Natural killer cell (primary cell): Measurements from ENCODE around the gene MYDGF. TPM values are rescaled to one million over a fixed set of nuclear protein-coding genes. Genes with fewer than 3 reads are reported as not detected.

Experiments
- ATAC-seq, 3 donors: fragments of 150-1000 bp in 2 of 3; fragments of 200-7000 bp in 1 of 3; cut with Tn5 transposase; 1 replicate in 1 of 3; 2 replicates in 2 of 3; pipeline ENCODE4 v1.10.0; 2021; ENCODE audit warnings: mild to moderate bottlenecking in 2 of 3, moderate library complexity in 2 of 3
- DNase-seq, 2 donors: peaks; one replicate each; pipeline versions ENCODE4 v3.0.0 to v3.0.0-alpha.2; 2013 to 2021; ENCODE audit warnings: mixed read lengths in 1 of 2
- H3K27ac ChIP-seq: one replicate; pipeline ENCODE4 v1.5.1; 2013; ENCODE audit warnings: mild to moderate bottlenecking, low read length
- H3K27me3 ChIP-seq: one replicate; pipeline ENCODE4 v1.6.1; 2013; ENCODE audit warnings: low read length; ENCODE audit not compliant: control insufficient read depth, insufficient read depth
- H3K36me3 ChIP-seq: one replicate; pipeline ENCODE4 v1.6.1; 2013; ENCODE audit warnings: low read length; ENCODE audit not compliant: control insufficient read depth, insufficient read depth
- H3K4me1 ChIP-seq: one replicate; pipeline ENCODE4 v1.6.1; 2013; ENCODE audit warnings: low read length; ENCODE audit not compliant: control insufficient read depth, insufficient read depth
- H3K4me3 ChIP-seq: one replicate; pipeline ENCODE4 v1.5.1; 2013; ENCODE audit warnings: low read length
- H3K9me3 ChIP-seq: one replicate; pipeline ENCODE4 v1.6.1; 2013; ENCODE audit warnings: low read length; ENCODE audit not compliant: control insufficient read depth, insufficient read depth
- H3K27ac Mint-ChIP-seq, 2 donors: one replicate each; pipeline ENCODE4 v1.8.0; 2022; ENCODE audit warnings: mild to moderate bottlenecking in 2 of 2, mixed read lengths in 2 of 2, moderate library complexity in 1 of 2
- H3K27me3 Mint-ChIP-seq, 2 donors: one replicate each; pipeline ENCODE4 v1.8.0; 2022; ENCODE audit warnings: low read depth in 2 of 2, mixed read lengths in 2 of 2
- H3K36me3 Mint-ChIP-seq: one replicate; pipeline ENCODE4 v1.8.0; 2022; ENCODE audit warnings: mixed read lengths
- H3K4me1 Mint-ChIP-seq, 2 donors: one replicate each; pipeline ENCODE4 v1.8.0; 2022; ENCODE audit warnings: mixed read lengths in 2 of 2
- H3K4me3 Mint-ChIP-seq: one replicate; pipeline ENCODE4 v1.8.0; 2022; ENCODE audit warnings: mild to moderate bottlenecking, moderate library complexity, mixed read lengths
- H3K9me3 Mint-ChIP-seq, 2 donors: one replicate each; pipeline ENCODE4 v1.8.0; 2022; ENCODE audit warnings: mixed read lengths in 2 of 2
- WGBS: methylation state at CpG from one replicate; pipeline ENCODE4 v1.1.7; 2013; ENCODE audit warnings: missing lambda C conversion rate; ENCODE audit not compliant: insufficient coverage; 5-methylcytosine and 5-hydroxymethylcytosine counted together
- intact Hi-C: fragments of 100-400 bp; cut with micrococcal nuclease; formaldehyde crosslinking; loops from one replicate; pipeline ENCODE4 v1.14.2; 2022
- total RNA-seq, 4 donors: library from RNA; stranded (reverse); fragments of 120-200 nt in 1 of 4; gene quantifications; one replicate each; pipeline versions ENCODE4 v1.2.3 to v1.2.4, GENCODE V29; 2013 to 2022
- TF ChIP-seq, protein P1 (sequence below): fragments of 200-600 bp; IDR thresholded peaks from one replicate; pipeline ENCODE4 v1.8.0; 2022; ENCODE audit warnings: antibody characterized with exemption

MYDGF gene
- total RNA-seq, 3 donors from 2014 or later (not counting 1 experiment from before 2014, with no cell fraction given), result 36.9 to 41.8 (median 37.2) TPM

DNA sequence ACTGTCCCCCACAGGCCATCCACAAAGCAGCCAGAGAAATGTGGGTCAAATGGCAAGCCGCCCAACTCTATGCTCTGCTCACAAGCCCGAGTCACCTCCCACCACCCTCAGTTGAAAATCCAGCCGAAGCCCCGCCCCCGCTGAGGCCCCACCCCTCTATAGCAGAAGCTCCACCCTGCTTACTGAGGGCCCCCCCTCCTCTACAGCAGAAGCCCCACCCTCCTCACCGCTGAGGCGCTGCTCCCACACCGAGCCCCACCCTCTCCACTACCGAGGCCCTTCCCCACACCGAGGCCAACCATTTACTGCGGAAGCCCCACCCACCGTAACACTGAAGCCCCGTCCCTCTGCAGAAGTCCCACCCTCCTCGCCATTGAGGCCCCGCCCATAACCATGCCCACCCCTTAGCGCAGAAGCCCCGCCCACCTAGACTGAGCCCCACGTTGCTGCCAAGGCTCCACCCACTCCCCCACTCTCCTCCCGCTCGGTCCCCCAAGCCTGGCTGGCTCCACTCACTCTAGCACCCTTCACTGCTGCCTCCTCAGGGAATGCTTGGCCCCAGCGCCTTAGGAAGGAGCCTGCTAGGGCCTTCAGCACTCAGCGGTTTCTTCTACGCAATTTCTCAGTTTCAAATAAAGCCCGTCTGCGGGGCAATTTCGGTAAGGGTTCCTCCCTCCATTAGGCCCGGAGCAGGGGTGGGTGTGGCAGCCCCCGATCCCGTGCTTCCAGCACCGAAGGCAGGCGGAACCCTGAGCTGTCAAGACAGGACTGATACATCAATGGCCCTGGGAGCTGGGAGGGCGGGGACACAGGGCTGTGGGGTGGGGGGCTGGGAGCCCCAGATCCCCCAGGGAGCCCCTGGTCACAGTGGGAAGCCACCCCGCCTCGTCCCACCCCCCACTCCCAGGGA lies 9.0 kb upstream of the MYDGF start:
- no peaks in the 10 kb centered on the region for H3K4me1 Mint-ChIP-seq
- ATAC-seq (peak; percentile 50 to 53 (median 52)), DNase-seq (peak in 1 of 2 donors; percentile 33)
- H3K27me3 Mint-ChIP-seq, result no peaks in the 10 kb centered on the region
- no peak overlapping the region for H3K27ac Mint-ChIP-seq
- TF ChIP-seq, protein P1, sequence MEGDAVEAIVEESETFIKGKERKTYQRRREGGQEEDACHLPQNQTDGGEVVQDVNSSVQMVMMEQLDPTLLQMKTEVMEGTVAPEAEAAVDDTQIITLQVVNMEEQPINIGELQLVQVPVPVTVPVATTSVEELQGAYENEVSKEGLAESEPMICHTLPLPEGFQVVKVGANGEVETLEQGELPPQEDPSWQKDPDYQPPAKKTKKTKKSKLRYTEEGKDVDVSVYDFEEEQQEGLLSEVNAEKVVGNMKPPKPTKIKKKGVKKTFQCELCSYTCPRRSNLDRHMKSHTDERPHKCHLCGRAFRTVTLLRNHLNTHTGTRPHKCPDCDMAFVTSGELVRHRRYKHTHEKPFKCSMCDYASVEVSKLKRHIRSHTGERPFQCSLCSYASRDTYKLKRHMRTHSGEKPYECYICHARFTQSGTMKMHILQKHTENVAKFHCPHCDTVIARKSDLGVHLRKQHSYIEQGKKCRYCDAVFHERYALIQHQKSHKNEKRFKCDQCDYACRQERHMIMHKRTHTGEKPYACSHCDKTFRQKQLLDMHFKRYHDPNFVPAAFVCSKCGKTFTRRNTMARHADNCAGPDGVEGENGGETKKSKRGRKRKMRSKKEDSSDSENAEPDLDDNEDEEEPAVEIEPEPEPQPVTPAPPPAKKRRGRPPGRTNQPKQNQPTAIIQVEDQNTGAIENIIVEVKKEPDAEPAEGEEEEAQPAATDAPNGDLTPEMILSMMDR, result no peak
- Histone ChIP-seq H3K4me1 (no peaks in the 10 kb centered on the region), H3K27me3 (no peaks in the 10 kb centered on the region), H3K27ac (no peak overlapping the region), H3K4me3 (no peak overlapping the region), H3K9me3 (no peaks in the 10 kb centered on the region), H3K36me3 (peaks cover 36% of the 10 kb centered on the region)
- no peaks in the 10 kb centered on the region for H3K9me3 Mint-ChIP-seq
- no peak overlapping the region for H3K4me3 Mint-ChIP-seq
- H3K36me3 Mint-ChIP-seq, result no peaks in the 10 kb centered on the region
- WGBS, result 96% methylated on average over 32 of the region's 34 CpGs
- intact Hi-C loops, result no loop called here

DNA sequence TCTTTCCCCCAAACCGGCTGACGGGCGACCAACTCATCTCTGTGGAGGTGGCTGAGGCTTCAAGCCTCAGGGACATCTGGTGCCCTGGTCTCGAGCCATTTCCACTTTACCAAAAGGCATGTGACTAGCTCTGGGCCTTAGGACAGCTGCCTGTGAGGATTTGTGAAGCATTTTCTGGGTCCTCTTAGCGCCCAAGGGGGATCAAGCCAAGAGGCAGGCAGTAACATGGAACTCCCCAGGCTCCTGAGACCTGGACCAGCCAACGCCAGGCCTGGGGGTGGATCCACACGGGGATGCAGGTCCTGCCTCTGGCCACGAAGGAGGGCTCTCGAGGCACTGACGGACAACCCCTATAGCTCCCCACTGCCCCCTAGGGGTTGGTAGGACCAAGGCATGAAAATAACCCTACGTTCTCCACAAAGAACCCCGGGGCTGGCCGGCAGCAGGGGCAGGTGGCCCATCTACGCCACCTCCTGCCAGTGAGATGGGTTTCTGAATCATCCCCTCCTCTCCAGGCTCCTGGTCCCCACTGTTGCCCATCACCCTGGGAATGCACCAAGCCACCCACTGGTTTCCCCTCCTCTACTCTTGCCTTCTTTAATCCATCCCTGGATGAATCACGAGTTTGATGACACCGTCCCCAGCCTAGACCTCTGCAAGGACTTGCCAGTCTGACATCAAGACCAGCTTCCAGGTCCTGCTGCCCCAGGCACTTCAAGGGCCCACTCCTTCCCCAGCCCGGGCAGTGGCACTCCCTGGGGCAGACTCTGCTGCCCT lies 7.0 kb upstream of the MYDGF start:
- H3K27ac ChIP-seq, result no peak overlapping the region
- no peaks in the 10 kb centered on the region for H3K27me3 Mint-ChIP-seq
- H3K4me1 ChIP-seq, result no peaks in the 10 kb centered on the region
- peak in 2 of 3 donors; percentile 40 to 50 for ATAC-seq
- no peaks in the 10 kb centered on the region for H3K27me3 ChIP-seq
- H3K36me3 ChIP-seq, result peaks cover 26% of the 10 kb centered on the region
- 94% methylated on average over 17 of the region's 17 CpGs for WGBS
- intact Hi-C loops, result no loop called here
- H3K4me1 Mint-ChIP-seq, result no peaks in the 10 kb centered on the region
- no peaks in the 10 kb centered on the region for H3K36me3 Mint-ChIP-seq
- no peak overlapping the region for H3K4me3 Mint-ChIP-seq
- peak overlapping the region in 1 of 2 donors; percentile 53 for H3K27ac Mint-ChIP-seq
- DNase-seq, result peak in 1 of 2 donors; percentile 57
- no peaks in the 10 kb centered on the region for H3K9me3 ChIP-seq
- TF ChIP-seq, protein P1, result peak; percentile 24
- H3K9me3 Mint-ChIP-seq, result no peaks in the 10 kb centered on the region
- H3K4me3 ChIP-seq, result no peak overlapping the region

DNA sequence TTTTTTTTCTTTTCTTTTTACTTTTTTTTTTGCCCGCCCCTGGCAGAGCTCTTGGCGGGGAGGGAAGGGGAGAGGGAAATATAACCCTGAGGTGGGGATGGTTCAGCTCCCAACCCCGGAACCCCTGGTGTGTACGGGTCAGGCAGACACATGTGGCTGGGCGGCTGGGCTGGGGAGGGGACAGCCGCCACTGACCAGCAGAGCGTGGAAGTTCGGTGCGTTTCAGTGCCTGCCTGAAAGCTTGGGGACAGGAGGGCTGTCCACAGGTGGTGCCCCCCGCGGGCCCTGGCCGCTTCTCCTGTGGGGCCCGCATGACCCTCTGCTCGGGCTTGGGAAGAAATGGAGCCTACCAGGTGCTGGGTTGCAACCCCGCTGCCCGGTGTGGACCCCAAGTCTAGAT lies 5.2 kb upstream of the MYDGF start:
- H3K4me3 ChIP-seq, result no peak overlapping the region

More for the DNA sequence above, 5.2 kb upstream of the MYDGF start:
- DNase-seq (no peak), ATAC-seq (no peak)
- WGBS, result 93% methylated on average over 15 of the region's 16 CpGs
- Mint-ChIP-seq H3K9me3 (no peaks in the 10 kb centered on the region), H3K27ac (no peak overlapping the region), H3K4me3 (no peak overlapping the region), H3K36me3 (no peaks in the 10 kb centered on the region), H3K4me1 (peaks cover 0 to 5% of the 10 kb centered on the region in 2 donors), H3K27me3 (no peaks in the 10 kb centered on the region)
- intact Hi-C loops, result no loop called here
- no peaks in the 10 kb centered on the region for H3K27me3 ChIP-seq
- H3K4me1 ChIP-seq, result peaks cover 4% of the 10 kb centered on the region
- TF ChIP-seq, protein P1, result no peak
- no peaks in the 10 kb centered on the region for H3K9me3 ChIP-seq
- peaks cover 21% of the 10 kb centered on the region for H3K36me3 ChIP-seq
- no peak overlapping the region for H3K27ac ChIP-seq
